Activated CD4-positive, CD25-positive, alpha-beta regulatory T cell treated with anti-CD3 and anti-CD28 coated beads, Interleukin-2, amount 50 U/mL, for 24 hours (primary cell): ENCODE data around the gene MDFIC2.
"Not testable (repeated sequence)": the region's sequence is repeated elsewhere in the genome, so short reads cannot be mapped to it uniquely, and the experiment has no call there.

Source experiments
- ATAC-seq, 2 donors: fragments of 150-1000 bp; cut with Tn5 transposase; one replicate each; pipeline ENCODE4 v1.10.0; 2021; ENCODE audit warnings: mild to moderate bottlenecking in 1 of 2, moderate library complexity in 1 of 2

Gene MDFIC2

DNA sequence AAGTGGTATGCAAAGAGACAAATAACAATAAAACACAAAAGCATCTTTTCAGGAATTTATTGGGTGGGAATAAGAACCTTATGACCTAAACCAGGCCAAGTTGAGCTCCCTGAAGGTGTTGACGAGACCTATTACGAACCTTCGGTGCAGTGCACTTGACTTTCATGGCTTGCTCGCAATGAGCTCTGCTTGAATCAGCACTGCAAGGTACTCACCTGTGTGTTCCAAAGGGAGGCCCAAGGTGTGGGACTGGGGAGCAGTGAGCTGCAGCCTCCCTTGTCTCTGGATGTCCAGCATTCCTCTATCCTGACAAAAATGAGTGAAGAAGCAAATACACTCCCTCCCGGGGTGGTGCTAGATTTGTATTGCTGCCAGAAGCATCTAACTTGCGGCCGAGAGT lies at the start of gene MDFIC2:
Gene MDFIC2 (minus strand): TSS at position 303 of the 400 bp plus-strand sequence. CDS start 665 bp downstream, outside the sequence.
- no peak for ATAC-seq

DNA sequence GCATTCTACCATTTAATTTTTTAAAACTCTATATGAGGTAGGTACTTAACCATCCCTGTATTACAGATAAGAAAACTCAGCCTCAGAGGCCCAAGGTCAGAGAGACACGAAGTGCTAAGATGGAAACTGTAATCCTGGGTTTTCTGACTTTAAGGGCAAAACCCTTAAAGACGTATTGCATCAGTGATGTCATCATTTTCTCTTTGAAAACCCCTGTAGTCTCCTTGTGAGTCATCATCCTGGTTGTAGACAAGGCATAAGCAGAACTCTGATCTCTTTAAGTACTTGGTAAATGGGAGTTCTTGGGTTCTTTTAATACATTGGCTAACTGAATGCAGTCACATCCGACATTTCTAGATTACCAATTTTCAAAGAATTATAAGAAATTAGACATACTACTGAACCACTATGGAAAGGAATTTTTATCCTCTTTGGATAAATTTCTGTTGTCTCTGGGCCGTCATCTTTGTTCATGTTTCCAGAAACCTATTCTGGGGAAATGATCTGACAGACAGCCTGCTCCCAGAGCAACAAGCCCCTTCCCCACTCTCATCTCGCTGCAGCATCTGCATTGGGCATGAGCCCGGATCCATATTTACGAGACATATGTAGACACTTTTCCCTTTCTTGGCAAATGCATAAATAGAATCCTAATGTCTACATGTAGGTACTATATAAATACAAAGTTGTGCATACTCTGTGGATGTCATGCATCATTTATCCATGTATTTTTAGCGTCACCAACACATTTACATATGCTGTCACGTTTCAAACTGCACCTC lies 48.7 kb upstream of the MDFIC2 start:
- ATAC-seq, result peak in 1 of 2 donors; percentile 46

DNA sequence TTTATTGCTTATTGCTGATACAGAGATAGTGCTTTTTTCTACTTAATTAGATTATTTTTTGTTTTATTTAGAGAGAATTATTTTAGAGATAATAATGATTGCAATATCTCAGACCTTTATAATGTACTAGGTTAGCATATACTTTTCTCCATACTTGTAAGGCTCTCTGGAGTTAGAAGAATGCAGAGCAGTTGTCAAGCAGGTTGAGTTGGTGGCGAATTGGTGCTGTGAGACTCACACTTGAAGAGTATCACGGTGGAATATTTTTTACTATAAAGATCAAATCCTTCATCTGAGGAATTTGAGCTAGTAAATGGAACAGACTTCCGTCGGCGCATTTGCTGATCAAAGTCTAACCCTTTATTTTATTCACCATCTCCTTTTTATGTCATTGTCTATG lies 47.3 kb upstream of the MDFIC2 start:
- no peak for ATAC-seq

DNA sequence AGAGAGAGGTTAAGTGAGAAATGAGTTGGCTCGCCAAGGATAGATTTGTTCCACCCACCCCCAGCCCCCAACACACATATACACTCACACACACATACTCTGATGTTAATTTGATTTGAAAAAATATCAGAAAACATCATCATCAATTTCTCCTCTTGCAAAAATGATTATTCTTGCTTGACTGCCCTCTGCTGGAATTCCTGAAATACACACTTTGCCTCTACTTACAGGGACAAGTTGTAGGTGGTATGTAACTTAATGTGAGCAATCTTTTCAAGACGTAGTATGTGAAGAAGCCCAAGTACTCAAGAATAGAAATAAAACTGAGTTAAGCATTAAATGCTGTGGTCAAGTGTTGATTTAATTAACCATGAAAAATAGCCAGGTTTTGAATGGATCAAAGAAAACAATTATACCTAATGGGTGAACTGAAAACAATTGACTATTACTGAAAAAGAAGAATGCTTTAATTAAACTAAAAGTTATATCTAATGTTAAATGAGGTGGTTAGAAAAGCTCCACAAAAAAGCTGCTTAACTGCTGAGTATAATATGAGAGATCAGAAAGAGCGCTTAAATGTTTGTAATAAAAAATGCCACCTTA lies 46.6 kb upstream of the MDFIC2 start:
- ATAC-seq, result no peak

DNA sequence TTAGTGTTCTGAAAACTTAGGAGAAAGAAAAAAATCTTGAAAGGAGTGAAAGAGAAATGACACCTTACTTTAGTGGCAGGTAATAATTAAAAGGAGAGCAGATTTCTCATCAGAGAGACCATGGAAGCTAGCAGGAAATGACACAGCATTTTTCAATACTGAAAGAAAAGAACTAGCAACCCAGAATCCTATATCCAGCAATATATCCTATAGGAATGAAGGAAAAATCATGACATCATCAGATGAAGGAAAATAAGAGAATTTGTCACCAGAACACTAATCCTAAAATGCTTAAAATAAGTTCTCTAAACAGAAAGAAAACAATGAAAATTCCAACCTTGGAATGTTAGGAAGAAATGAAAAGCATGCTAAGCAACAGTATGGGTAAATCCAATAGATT lies 39.8 kb upstream of the MDFIC2 start:
- no peak for ATAC-seq

DNA sequence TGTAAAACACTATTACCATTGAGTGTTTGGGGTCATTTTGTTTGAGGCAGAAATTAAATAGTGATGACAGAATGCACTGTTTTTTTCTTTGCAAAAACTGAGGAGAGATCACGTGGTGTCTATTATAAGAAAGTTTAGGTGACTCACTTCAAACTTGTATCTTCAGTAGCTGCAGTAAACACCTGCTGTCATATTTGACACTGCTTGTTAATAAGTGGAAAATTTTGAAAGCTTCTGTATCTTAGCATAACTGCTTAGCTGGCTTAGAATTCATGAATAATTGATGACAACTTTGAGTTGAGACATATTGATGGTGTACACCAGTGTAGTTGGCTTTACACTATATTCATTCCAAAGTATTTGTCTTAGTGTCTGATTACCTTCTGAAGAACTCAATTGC lies 29.7 kb upstream of the MDFIC2 start:
- ATAC-seq, result no peak

DNA sequence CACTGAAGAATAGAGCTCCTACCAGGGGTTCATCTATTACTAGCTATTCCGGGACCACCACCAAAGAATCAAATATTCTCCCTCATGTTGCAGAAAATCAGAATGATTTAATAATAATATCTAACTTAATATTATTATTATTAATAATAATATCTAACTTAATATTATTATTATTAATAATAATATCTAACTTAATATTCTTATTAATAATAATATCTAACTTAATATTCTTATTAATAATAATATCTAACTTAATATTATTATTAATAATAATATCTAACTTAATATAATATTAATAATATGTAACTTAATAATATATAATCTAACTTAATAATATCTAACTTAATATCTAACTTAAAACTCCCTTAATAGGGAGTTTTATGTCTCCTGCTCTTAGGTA lies 24.4 kb upstream of the MDFIC2 start:
- ATAC-seq, result not testable (repeated sequence)

DNA sequence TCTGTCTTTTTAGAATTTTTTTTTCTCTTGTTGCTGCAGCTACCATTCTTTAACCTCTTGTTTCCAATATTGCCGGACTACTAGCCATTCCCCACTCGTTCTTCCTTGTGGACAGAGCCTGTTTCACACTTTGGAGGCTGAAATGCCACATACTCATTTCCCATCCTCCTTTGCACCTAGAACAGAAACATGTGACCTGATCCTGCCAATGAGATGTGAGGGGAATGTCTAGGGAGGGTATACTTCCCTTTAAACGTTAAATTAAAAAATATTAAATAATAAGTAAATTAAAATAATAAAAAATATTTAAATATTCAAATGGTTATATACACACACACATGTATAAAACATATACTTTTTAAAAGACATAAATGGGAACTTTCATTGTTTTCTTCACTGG lies 20.6 kb upstream of the MDFIC2 start:
- no peak for ATAC-seq

DNA sequence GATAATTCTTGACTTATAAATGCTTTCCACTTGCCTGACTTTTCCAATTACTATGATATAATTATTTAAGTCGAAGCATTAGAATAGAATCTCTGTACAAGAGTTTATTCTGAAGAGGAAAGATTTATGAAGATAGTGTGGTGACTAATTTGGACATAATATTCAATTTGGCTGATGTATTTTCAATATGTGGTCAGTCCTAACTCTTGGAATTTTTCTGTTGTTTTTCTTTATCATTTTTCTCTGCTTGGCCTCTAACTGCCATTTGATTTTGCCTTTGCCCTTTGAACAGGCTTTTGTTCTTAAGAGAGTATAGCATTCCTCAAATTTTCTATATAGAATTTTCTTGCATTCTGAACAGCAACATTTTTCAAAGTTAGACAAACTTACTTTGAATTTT lies 2.6 kb upstream of the MDFIC2 start:
- no peak for ATAC-seq

DNA sequence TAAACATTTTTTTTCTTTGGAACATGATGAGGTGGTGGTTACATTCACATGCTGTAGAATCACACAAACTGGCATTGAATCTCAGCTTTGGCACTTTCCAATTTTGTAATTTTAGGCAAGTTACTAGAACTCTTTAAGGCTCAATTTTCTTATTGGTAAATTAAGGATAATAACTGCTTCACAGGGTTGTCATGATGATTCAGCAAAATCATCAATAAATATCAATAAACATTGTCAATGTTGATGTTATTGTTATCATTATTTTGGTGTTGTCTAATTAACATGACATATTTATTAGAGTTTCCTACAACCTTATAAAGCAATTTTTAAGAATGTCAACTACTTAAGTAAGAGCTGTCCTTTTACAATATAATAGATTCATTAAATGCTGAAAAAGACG lies 1.6 kb downstream of the MDFIC2 start:
- ATAC-seq, result no peak

DNA sequence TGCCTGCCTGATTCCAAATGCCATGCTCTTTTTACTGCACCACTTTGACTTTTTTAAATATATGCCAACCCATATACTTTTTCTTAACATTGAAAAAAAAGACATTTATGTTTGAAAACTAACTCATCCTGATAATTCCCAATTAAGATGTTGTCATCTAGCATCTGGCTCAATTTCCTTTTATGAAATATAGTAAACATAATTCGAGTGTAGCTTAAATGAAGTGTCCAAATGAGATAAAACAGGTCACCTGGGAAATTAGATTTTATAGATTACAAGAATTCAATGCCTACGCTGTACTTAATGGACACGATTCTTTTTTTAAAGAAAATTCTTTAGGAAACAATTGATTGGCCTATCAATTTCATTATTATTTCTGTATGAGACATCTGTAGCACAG lies 2.8 kb downstream of the MDFIC2 start:
- no peak for ATAC-seq

DNA sequence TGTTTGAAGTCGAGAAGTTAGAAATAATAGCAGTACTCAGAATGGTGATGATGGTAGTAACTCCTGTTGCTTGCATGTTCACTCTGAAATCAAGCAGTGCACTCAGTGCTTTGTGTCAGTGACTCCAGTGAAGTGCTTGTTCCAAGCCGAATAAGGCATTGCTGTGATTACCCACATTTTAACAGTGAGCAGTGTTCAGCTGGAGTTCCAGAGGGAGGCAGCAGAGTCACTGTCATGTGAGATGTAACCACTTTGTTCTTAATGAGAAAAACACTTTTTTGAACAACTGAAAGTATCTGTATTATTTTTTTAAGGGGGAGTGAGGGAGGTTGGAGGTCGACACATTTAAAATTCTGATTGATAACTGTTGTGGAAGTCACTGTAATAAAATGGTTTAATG lies 3.7 kb downstream of the MDFIC2 start:
- no peak for ATAC-seq

DNA sequence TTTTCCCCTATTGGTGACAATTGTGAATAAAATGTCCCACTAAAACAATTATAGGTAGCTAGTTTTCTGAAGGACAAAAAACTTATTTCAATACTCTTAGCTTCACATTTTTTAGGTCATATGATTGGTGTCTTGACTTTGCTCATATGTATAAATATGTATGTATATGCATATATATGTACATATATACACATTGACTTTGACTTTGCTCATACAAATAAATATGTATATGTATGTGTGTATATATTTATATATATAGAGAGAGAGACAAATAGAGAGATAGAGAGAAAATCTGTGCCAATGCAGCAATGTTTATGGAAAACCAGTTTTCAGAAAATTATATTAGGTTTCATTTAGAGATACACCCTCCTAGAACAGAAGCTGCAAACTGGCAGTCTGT lies 5.7 kb downstream of the MDFIC2 start:
- no peak for ATAC-seq

DNA sequence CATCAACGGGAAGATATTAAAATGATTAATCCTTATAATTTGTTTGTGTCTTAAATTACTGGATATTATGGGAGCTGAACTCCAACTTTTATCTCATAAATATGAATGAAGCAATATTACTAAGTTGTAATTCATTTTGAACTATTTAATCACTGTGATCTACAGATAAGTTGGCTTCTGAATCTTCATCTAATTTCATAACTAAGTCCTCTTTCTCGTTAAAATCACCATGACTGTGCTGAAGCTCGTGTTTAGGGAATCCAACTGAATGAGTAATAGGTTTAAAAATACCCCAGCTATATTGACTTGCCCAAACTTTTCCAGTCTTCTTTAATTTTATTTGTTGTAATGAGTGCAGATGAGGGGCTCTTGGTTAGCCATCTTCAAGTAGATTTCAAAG lies 14.1 kb downstream of the MDFIC2 start:
- no peak for ATAC-seq

DNA sequence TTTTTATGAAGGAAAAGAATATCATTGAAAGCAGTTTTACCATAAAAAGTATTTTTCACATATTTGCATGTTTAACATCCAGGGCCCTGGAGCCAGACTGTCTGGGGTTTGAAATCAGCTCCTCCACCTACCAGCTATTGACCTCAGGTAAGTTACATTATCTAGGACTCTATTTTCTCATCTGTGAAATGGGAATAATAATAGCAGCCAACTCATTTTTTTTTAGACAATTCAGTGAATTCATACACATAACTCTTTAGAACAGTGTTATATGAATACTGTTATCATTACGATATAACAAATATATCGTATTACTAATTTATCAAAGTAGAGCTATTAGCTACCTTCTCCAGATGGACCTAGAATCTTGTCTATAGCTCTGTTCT lies 21.3 kb downstream of the MDFIC2 start:
- ATAC-seq, result no peak

DNA sequence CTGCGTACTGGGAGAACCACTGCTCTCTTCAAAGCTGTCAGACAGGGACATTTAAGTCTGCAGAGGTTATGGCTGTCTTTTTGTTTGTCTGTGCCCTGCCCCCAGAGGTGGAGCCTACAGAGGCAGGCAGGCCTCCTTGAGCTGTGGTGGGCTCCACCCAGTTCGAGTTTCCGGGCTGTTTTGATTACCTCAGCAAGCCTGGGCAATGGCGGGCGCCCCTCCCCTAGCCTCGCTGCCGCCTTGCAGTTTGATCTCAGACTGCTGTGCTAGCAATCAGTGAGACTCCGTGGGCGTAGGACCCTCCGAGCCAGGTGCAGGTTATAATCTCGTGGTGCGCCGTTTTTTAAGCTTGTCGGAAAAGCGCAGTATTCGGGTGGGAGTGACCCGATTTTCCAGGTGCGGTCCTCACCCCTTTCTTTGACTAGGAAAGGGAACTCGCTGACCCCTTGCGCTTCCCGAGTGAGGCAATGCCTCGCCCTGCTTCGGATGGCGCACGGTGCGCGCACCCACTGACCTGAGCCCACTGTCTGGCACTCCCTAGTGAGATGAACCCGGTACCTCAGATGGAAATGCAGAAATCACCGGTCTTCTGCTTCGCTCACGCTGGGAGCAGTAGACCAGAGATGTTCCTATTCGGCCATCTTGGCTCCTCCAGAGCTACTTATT lies 21.9 kb downstream of the MDFIC2 start:
- ATAC-seq, result not testable (repeated sequence)

DNA sequence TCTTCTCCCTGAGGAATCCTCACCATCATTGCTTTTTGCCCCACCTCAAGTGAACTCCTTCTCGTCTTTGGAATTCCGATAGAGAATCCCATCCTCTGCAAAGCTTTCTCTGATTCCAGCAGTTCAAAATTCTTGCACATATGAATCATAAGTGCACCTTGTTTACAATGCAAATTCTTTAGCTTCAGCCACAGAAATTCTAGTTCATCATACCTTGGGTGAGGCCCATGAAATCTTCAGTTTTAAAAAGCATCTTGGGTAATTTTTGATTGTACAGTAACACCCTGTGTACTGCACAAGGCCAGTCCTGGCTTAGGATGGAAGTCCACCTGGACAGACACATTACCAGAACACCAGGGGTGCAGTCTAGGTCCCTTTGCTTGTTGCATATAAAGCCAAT lies 30.8 kb downstream of the MDFIC2 start:
- ATAC-seq, result no peak

DNA sequence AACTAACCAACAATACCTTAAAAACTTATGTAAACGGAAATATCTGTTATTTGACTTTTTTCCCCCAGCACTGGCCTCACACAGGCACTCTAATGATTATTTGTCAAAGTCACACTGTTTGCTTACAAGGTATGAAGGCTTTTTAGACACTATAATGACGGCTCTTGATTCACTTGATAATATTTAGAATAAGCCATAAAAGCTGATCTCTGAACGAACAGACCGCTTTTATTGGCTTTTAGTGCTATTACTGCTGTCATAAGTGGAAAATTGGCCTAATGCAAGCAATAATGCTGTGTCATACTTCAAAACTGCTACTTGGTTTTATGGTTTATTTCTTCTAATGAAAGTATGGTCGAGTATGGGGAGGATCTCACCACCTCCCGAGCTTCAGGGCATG lies 35.1 kb downstream of the MDFIC2 start:
- ATAC-seq, result no peak

DNA sequence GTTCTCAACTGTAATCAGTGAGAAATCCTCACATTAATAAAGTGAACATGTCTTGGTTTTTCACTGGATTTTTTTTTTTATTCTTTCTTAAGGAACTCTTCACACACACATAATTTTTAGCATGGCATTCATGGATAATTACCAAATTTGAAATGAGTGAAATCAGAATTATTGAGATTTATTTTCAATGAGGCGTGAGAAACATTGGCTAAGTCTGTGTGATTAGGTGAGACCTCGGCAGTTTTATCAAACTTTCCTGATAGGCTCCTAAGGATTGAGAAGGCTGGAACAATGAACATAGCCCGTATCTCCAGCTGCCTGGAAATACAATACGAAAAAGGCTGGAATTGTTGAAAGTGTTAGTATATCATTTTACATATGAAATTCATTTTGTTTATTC lies 35.5 kb downstream of the MDFIC2 start:
- no peak for ATAC-seq

DNA sequence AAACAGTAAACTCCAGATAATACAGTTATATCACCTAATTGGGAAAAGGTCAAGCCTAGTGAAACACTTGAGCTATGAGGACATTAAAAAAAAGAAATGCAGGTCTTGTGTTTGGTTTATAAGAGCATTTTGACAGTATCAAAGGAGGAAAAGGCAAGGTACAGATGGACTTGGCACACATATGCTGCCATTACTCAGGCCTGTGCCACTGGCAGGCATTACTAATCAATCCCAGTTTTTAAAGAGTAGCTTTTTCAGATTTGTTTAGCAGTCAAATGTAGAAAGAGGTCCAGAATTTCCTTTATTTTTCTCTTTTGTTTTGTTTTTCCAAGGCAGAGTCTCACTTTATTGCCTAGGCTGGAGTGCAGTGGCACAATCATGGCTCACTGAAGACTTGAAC lies 38.9 kb downstream of the MDFIC2 start:
- ATAC-seq, result no peak

DNA sequence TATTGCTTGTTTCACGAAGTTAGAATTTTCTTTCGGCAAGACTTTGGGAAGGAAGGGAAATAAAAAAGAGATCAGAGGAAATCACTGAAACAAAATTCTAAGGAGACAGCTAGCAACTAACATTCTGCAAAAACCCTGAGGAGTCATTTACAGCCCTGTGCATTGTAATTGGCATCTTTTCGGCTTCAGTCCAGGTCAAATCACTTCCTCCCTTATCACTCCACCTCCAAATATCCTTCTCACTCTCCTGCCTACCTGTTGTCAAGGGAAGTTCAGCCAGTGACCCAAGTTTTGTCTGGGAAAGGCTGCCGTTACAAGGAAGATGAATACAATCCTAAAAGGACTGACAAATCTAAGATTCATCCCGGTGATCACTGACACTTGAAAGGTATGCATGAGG lies 39.6 kb downstream of the MDFIC2 start:
- no peak for ATAC-seq

DNA sequence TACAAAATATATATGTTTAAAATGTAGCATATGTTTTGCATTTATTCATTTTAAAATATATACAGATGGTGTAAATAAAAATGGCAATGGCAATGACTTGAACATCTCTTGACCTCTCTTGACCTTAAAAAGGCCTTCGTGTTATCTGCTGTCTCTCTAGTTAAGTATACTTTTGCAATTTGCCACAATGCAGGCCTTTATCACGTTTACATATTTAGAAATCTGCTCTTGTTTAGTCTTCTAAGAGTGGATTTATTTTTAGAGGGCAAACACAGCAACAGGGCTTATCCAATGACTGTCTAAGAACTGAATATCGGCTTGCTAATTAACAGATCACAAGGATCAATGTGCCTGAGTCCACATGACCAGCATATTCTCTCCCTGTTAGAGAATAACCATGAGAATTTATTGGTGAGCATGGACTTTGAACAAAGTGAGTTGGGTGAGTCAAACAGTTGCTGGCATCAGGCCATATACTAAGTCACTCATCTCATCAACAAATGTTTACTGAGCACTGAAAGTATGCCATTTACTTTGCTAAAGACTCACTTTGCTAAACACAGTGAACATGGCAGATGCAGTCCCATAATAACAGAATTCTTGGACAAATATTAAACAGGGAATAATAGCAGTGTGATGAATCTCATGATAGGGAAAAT lies 48.2 kb downstream of the MDFIC2 start:
- ATAC-seq, result no peak

DNA sequence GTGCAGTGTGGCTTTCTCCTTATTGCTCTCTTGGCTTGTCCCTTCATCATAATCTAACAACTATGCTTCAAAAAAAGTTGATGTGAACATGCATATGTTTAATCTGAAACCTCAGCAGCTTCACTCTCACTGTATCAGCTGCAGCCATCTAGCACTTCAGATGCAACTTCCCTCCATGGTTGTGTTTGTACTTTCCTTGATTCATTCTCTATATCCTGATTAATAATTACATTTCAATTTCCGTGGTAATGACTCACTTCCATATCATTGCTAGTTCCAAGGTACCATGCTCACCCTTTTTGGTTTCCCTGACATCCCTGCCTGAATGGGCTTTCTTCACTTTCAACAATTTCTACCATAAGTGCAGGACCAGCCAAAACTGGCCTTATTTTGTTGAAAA lies 51.2 kb downstream of the MDFIC2 start:
- ATAC-seq, result no peak

DNA sequence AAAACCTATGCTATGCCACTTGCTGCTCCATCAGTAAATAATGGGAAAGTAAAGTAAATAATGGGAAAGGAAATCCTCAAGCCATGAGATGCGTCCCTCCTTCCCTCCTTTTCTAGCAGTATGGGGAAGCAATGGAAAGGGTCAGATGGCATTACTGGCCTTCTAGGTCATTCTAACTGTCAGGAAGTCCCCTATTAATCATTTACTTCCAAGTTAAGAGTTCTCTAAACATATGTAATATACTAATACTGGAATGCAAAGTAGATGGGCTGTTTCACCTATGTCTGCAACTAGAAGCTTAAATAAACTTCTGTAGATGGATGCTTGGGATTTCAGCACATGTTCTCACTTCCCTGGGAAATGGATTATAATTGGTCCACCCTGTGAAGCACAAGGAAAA lies 55.9 kb downstream of the MDFIC2 start:
- no peak for ATAC-seq
